ENCODE data around the gene IL1RAP.

DNA sequence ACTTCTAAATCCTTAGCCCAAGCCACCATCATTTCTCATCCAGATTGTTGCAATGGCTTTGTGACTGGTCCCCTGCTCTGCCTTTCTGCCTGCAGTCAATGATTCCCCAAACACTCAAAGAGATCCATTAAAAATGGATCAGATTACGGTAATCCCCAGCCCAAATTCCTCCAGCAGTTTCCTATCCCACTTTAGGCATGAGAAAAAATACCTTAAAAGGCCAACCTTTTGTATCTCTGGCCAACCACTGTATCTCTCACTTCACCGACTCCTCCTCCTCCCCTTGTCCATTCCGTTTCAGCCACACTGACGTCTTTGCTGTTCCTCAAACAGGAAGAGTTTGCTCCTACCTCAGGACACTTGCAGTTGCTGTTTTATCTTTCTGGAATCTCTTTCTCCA lies 20.9 kb upstream of the IL1RAP start:
- TF ChIP-seq, protein P1, sequence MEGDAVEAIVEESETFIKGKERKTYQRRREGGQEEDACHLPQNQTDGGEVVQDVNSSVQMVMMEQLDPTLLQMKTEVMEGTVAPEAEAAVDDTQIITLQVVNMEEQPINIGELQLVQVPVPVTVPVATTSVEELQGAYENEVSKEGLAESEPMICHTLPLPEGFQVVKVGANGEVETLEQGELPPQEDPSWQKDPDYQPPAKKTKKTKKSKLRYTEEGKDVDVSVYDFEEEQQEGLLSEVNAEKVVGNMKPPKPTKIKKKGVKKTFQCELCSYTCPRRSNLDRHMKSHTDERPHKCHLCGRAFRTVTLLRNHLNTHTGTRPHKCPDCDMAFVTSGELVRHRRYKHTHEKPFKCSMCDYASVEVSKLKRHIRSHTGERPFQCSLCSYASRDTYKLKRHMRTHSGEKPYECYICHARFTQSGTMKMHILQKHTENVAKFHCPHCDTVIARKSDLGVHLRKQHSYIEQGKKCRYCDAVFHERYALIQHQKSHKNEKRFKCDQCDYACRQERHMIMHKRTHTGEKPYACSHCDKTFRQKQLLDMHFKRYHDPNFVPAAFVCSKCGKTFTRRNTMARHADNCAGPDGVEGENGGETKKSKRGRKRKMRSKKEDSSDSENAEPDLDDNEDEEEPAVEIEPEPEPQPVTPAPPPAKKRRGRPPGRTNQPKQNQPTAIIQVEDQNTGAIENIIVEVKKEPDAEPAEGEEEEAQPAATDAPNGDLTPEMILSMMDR (IDR thresholded peaks at IDR 0.05): no peak
- TF ChIP-seq POLR2AphosphoS5 (IDR thresholded peaks at IDR 0.05) (no peak), POLR2A (IDR thresholded peaks at IDR 0.05) (no peak)

Data from prostate gland (tissue), 2 donors.